CD14-positive monocyte (primary cell): ENCODE results near the gene ACSF2. TPM values are rescaled to one million over a fixed set of nuclear protein-coding genes. Genes with fewer than 3 reads are reported as not detected.

ENCODE experiments used
- DNase-seq, 3 donors: peaks; one replicate each; pipeline ENCODE4 v3.0.0-alpha.2; 2011 to 2022
- H2AFZ ChIP-seq: 2 replicates; pipeline ENCODE4 v1.6.0; 2012; ENCODE audit warnings: mild to moderate bottlenecking, low read depth, low read length, inconsistent platforms; ENCODE audit not compliant: insufficient read depth, poor library complexity, severe bottlenecking
- H3K27ac ChIP-seq, 2 donors: 1 replicate in 1 of 2; 2 replicates in 1 of 2; pipeline ENCODE4 v1.5.1; 2012 to 2013; ENCODE audit warnings: low read length in 2 of 2, control low read depth in 1 of 2, inconsistent platforms in 1 of 2, low read depth in 1 of 2, mild to moderate bottlenecking in 1 of 2
- H3K27me3 ChIP-seq, 2 donors: one replicate each; pipeline versions ENCODE4 v1.6.0 to v1.6.1; 2011 to 2013; ENCODE audit warnings: low read length in 2 of 2; ENCODE audit not compliant: control insufficient read depth in 2 of 2, insufficient read depth in 2 of 2
- H3K36me3 ChIP-seq, 2 donors: replicated peaks in 1 of 2; 1 replicate in 1 of 2; 2 replicates in 1 of 2; pipeline versions ENCODE4 v1.5.1 to v1.6.1; 2012 to 2013; ENCODE audit warnings: low read length in 2 of 2, control low read depth in 1 of 2, inconsistent platforms in 1 of 2, mild to moderate bottlenecking in 1 of 2; ENCODE audit not compliant: insufficient read depth in 2 of 2, control insufficient read depth in 1 of 2
- H3K4me1 ChIP-seq, 2 donors: 1 replicate in 1 of 2; 2 replicates in 1 of 2; pipeline versions ENCODE4 v1.5.1 to v1.6.1; 2012 to 2013; ENCODE audit warnings: low read length in 2 of 2, control low read depth in 1 of 2, inconsistent platforms in 1 of 2, mild to moderate bottlenecking in 1 of 2, moderate library complexity in 1 of 2; ENCODE audit not compliant: insufficient read depth in 2 of 2, control insufficient read depth in 1 of 2
- H3K4me2 ChIP-seq: replicated peaks from 2 replicates; pipeline ENCODE3; 2012; ENCODE audit warnings: low read length, moderate library complexity, mild to moderate bottlenecking; ENCODE audit not compliant: poor library complexity, severe bottlenecking; ENCODE audit errors: extremely low read depth
- H3K4me3 ChIP-seq, 3 experiments: fragments of 200-600 bp in 1 of 3; sonication (generic) in 1 of 3; replicated peaks in 1 of 3; 1 replicate in 2 of 3; 2 replicates in 1 of 3; pipeline ENCODE4 v1.5.1; 2011 to 2013; ENCODE audit warnings: low read length in 3 of 3, mild to moderate bottlenecking in 3 of 3, control low read depth in 2 of 3, low read depth in 2 of 3, inconsistent platforms in 1 of 3, moderate library complexity in 1 of 3
- H3K79me2 ChIP-seq: 2 replicates; pipeline ENCODE4 v1.6.0; 2012; ENCODE audit warnings: mild to moderate bottlenecking, control low read depth, inconsistent platforms, low read length, moderate library complexity; ENCODE audit not compliant: insufficient read depth
- H3K9ac ChIP-seq: 2 replicates; pipeline ENCODE4 v1.6.0; 2017; ENCODE audit warnings: low read length, mild to moderate bottlenecking; ENCODE audit not compliant: insufficient read depth, poor library complexity, severe bottlenecking
- H3K9me3 ChIP-seq, 2 donors: replicated peaks in 1 of 2; 1 replicate in 1 of 2; 2 replicates in 1 of 2; pipeline versions ENCODE4 v1.5.1 to v1.6.1; 2012 to 2013; ENCODE audit warnings: low read length in 2 of 2, control low read depth in 1 of 2; ENCODE audit not compliant: control insufficient read depth in 1 of 2, insufficient read depth in 1 of 2
- H4K20me1 ChIP-seq: 2 replicates; pipeline ENCODE4 v1.6.0; 2012; ENCODE audit warnings: mild to moderate bottlenecking, low read length, control low read depth, moderate library complexity; ENCODE audit not compliant: insufficient read depth
- H3K27ac Mint-ChIP-seq, 7 donors: one replicate each; pipeline ENCODE4 v1.8.0; 2020; ENCODE audit warnings: mild to moderate bottlenecking in 7 of 7, mixed read lengths in 7 of 7, moderate library complexity in 6 of 7, inconsistent platforms in 2 of 7
- H3K27me3 Mint-ChIP-seq, 3 donors: one replicate each; pipeline ENCODE4 v1.8.0; 2021 to 2022; ENCODE audit warnings: low read depth in 3 of 3, mild to moderate bottlenecking in 3 of 3, mixed read lengths in 3 of 3, moderate library complexity in 3 of 3, inconsistent platforms in 1 of 3
- H3K36me3 Mint-ChIP-seq, 2 donors: one replicate each; pipeline ENCODE4 v1.8.0; 2020; ENCODE audit warnings: mixed read lengths in 2 of 2, inconsistent platforms in 1 of 2, mild to moderate bottlenecking in 1 of 2
- H3K4me1 Mint-ChIP-seq: one replicate; pipeline ENCODE4 v1.8.0; 2020; ENCODE audit warnings: mild to moderate bottlenecking, mixed read lengths
- H3K4me3 Mint-ChIP-seq, 2 donors: one replicate each; pipeline ENCODE4 v1.8.0; 2020; ENCODE audit warnings: mild to moderate bottlenecking in 2 of 2, mixed read lengths in 2 of 2, moderate library complexity in 1 of 2
- H3K9me3 Mint-ChIP-seq, 7 donors: one replicate each; pipeline ENCODE4 v1.8.0; 2020 to 2022; ENCODE audit warnings: mixed read lengths in 7 of 7, mild to moderate bottlenecking in 6 of 7, moderate library complexity in 6 of 7, inconsistent platforms in 2 of 7
- CTCF ChIP-seq: fragments of 200-600 bp; IDR thresholded peaks from one replicate; pipeline ENCODE4 v1.8.0; 2022; ENCODE audit warnings: antibody characterized with exemption, mild to moderate bottlenecking
- WGBS: methylation state at CpG from one replicate; pipeline ENCODE4 v1.1.5; 2013; ENCODE audit warnings: missing lambda C conversion rate; ENCODE audit not compliant: insufficient coverage; 5-methylcytosine and 5-hydroxymethylcytosine counted together
- intact Hi-C, 2 donors: fragments of 100-400 bp; cut with micrococcal nuclease; formaldehyde crosslinking; loops; one replicate each; pipeline versions ENCODE4 v1.15.0 to v1.15.1; 2023
- polyA plus RNA-seq, 3 donors: library from polyadenylated mRNA; depleted of rRNA in 1 of 3; unstranded in 2 of 3; stranded (reverse) in 1 of 3; fragments of 300-500 nt in 2 of 3; fragments of >200 nt in 1 of 3; fragmentation: Illumina TruSeq in 2 of 3; gene quantifications; 1 replicate in 2 of 3; 2 replicates in 1 of 3; pipeline ENCODE4 v1.2.3, GENCODE V29; 2012 to 2021

The ACSF2 gene
- polyA plus RNA-seq, 3 donors, result 2.8 to 24.4 (median 5.5) TPM

GRCh38 chr17:50462446-50462845 is 36.4 kb downstream of the ACSF2 start:
- no peak for DNase-seq
- Mint-ChIP-seq H3K4me3 (no peak overlapping the region), H3K36me3 (no peaks in the 10 kb centered on the region), H3K27ac (no peak overlapping the region), H3K9me3 (no peaks in the 10 kb centered on the region), H3K27me3 (peaks cover 5 to 12% (median 11%) of the 10 kb centered on the region in 3 donors), H3K4me1 (peaks cover 5% of the 10 kb centered on the region)
- H4K20me1 ChIP-seq, result no peaks in the 10 kb centered on the region
- H3K4me1 ChIP-seq, result no peaks in the 10 kb centered on the region
- no peaks in the 10 kb centered on the region for H3K9me3 ChIP-seq
- intact Hi-C loops, result no loop called here
- H3K27ac ChIP-seq, result no peak overlapping the region
- WGBS, result 98% methylated on average over 5 of the region's 9 CpGs
- H3K79me2 ChIP-seq, result no peaks in the 10 kb centered on the region
- H3K9ac ChIP-seq, result no peak overlapping the region
- no peak overlapping the region for H2AFZ ChIP-seq
- TF ChIP-seq CTCF, result no peak
- no peak overlapping the region for H3K4me2 ChIP-seq
- peaks cover 0 to 5% of the 10 kb centered on the region in 2 donors for H3K27me3 ChIP-seq
- H3K36me3 ChIP-seq, result no peaks in the 10 kb centered on the region
- no peak overlapping the region for H3K4me3 ChIP-seq

GRCh38 chr17:50464121-50464520 is 38.1 kb downstream of the ACSF2 start:
- Mint-ChIP-seq H3K4me3 (peak overlapping the region in 1 of 2 donors; percentile 6), H3K4me1 (peaks cover 10% of the 10 kb centered on the region), H3K36me3 (no peaks in the 10 kb centered on the region), H3K27ac (no peak overlapping the region), H3K27me3 (peaks cover 19 to 26% (median 23%) of the 10 kb centered on the region in 3 donors), H3K9me3 (peaks cover 0 to 6% (median 2%) of the 10 kb centered on the region in 7 donors)
- peaks cover 4 to 6% of the 10 kb centered on the region in 2 donors for H3K4me1 ChIP-seq
- no peaks in the 10 kb centered on the region for H3K9me3 ChIP-seq
- no peak overlapping the region for H3K27ac ChIP-seq
- DNase-seq, result no peak
- TF ChIP-seq CTCF, result no peak
- no peaks in the 10 kb centered on the region for H4K20me1 ChIP-seq
- no peaks in the 10 kb centered on the region for H3K79me2 ChIP-seq
- H3K36me3 ChIP-seq, result no peaks in the 10 kb centered on the region
- no peak overlapping the region for H2AFZ ChIP-seq
- 100% methylated on average over 3 of the region's 3 CpGs for WGBS
- H3K27me3 ChIP-seq, result peaks cover 9 to 21% of the 10 kb centered on the region in 2 donors
- intact Hi-C loops, result no loop called here
- H3K4me3 ChIP-seq, result no peak overlapping the region
- H3K9ac ChIP-seq, result no peak overlapping the region
- no peak overlapping the region for H3K4me2 ChIP-seq
